H1 (cell line): ENCODE measurements around the gene GP9.

Experiments
- ATF2 ChIP-seq: IDR thresholded peaks from 2 replicates; pipeline ENCODE4 v1.6.1; 2012; ENCODE audit warnings: low read length, inconsistent platforms
- BRCA1 ChIP-seq: IDR thresholded peaks from 2 replicates; pipeline ENCODE4 v1.6.1; 2012; ENCODE audit warnings: low read depth, low read length, improper control_type of control experiment
- CTCF ChIP-seq, 3 experiments: IDR thresholded peaks; 1 replicate in 2 of 3; 2 replicates in 1 of 3; pipeline versions ENCODE4 v1.5.1 to v1.6.1; 2011; ENCODE audit warnings: low read length in 3 of 3, mild to moderate bottlenecking in 3 of 3, inconsistent platforms in 2 of 3, low read depth in 1 of 3, moderate library complexity in 1 of 3; ENCODE audit not compliant: insufficient read depth in 1 of 3; ENCODE audit errors: control extremely low read depth in 1 of 3
- EP300 ChIP-seq, 2 experiments: IDR thresholded peaks; 1 replicate in 1 of 2; 2 replicates in 1 of 2; pipeline ENCODE4 v1.6.1; 2011 to 2012; ENCODE audit warnings: low read depth in 2 of 2, low read length in 2 of 2, mild to moderate bottlenecking in 2 of 2, borderline replicate concordance in 1 of 2, inconsistent platforms in 1 of 2, moderate library complexity in 1 of 2
- EZH2 ChIP-seq: fragments of 200-600 bp; sonication (generic); IDR thresholded peaks from 2 replicates; pipeline ENCODE4 v1.7.1; 2012; ENCODE audit warnings: low read depth, mild to moderate bottlenecking, moderate library complexity, low read length, inconsistent platforms; ENCODE audit not compliant: severe bottlenecking
- FOSL1 ChIP-seq: IDR thresholded peaks from 2 replicates; pipeline ENCODE4 v1.6.1; 2011; ENCODE audit warnings: mild to moderate bottlenecking, low read depth, low read length, moderate library complexity; ENCODE audit not compliant: insufficient read depth
- GABPA ChIP-seq: IDR thresholded peaks from 2 replicates; pipeline ENCODE4 v1.6.1; 2011; ENCODE audit warnings: mild to moderate bottlenecking, low read length, moderate library complexity, borderline replicate concordance; ENCODE audit not compliant: insufficient read depth
- HDAC2 ChIP-seq, 2 experiments: fragments of 300-600 bp in 1 of 2; sonication (generic) in 1 of 2; IDR thresholded peaks; 2 replicates each; pipeline ENCODE4 v1.6.1; 2011 to 2012; ENCODE audit warnings: low read depth in 2 of 2, low read length in 2 of 2, mild to moderate bottlenecking in 2 of 2, moderate library complexity in 2 of 2, borderline replicate concordance in 1 of 2, inconsistent platforms in 1 of 2
- HDAC6 ChIP-seq: IDR thresholded peaks from one replicate; pipeline ENCODE4 v1.7.1; 2012; ENCODE audit warnings: low read depth, mild to moderate bottlenecking, inconsistent platforms, low read length, moderate library complexity
- MAX ChIP-seq: IDR thresholded peaks from 2 replicates; pipeline ENCODE4 v1.6.1; 2012; ENCODE audit warnings: inconsistent platforms
- NANOG ChIP-seq: IDR thresholded peaks from 2 replicates; pipeline ENCODE4 v1.6.1; 2011; ENCODE audit warnings: low read length, low read depth, mild to moderate bottlenecking, inconsistent platforms; ENCODE audit not compliant: insufficient read depth, poor library complexity, severe bottlenecking
- RFX5 ChIP-seq: IDR thresholded peaks from 2 replicates; pipeline ENCODE4 v1.6.1; 2011; ENCODE audit warnings: low read depth, low read length, improper control_type of control experiment, borderline replicate concordance
- SAP30 ChIP-seq: fragments of 300-600 bp; sonication (generic); IDR thresholded peaks from 2 replicates; pipeline ENCODE4 v1.7.1; 2012; ENCODE audit warnings: low read length, moderate library complexity, mild to moderate bottlenecking, inconsistent platforms; ENCODE audit not compliant: insufficient read depth, insufficient replicate concordance
- SIN3A ChIP-seq, 2 experiments: IDR thresholded peaks in 1 of 2; conservative IDR thresholded peaks in 1 of 2; 2 replicates each; pipeline ENCODE4 v1.6.1; 2011 to 2012; ENCODE audit warnings: low read length in 2 of 2, improper control_type of control experiment in 1 of 2, low read depth in 1 of 2, mild to moderate bottlenecking in 1 of 2

- TF ChIP-seq GABPA (no peak), SAP30 (no peak), CTCF (IDR thresholded peaks at IDR 0.05; ENCODE audit: control extremely low read depth in 1 of 3, insufficient read depth in 1 of 3, low read depth in 1 of 3, low read length in 3 of 3) (no peak), MAX (no peak), BRCA1 (no peak), ATF2 (no peak), HDAC6 (no peak), NANOG (no peak), RFX5 (no peak), EZH2 (no peak), EP300 (IDR thresholded peaks at IDR 0.05; ENCODE audit: borderline replicate concordance in 1 of 2, low read depth in 2 of 2, low read length in 2 of 2) (no peak), HDAC2 (IDR thresholded peaks at IDR 0.05; ENCODE audit: borderline replicate concordance in 1 of 2, low read depth in 2 of 2, low read length in 2 of 2) (no peak), SIN3A (conservative IDR thresholded peaks at IDR 0.05 in 1 of 2, IDR thresholded peaks at IDR 0.05 in 1 of 2; ENCODE audit: low read depth in 1 of 2, low read length in 2 of 2) (no peak), FOSL1 (no peak)
Measured at GRCh38 chr3:129033633-129034321, 26.8 kb upstream of the GP9 start.
